Spinal cord (tissue), 10 donors: ENCODE data around the gene KANK4. TPM values are rescaled to one million over a fixed set of nuclear protein-coding genes. Genes with fewer than 3 reads are reported as not detected.
A peak's percentile ranks its signal among the peaks of the same experiment; 100 is the strongest.

Experiments used
- DNase-seq, 6 donors: peaks; one replicate each; pipeline versions ENCODE4 v3.0.0 to v3.0.0-alpha.2; 2013 to 2015; ENCODE audit warnings: low spot score in 6 of 6, low read depth in 4 of 6
- H3K27ac ChIP-seq: one replicate; pipeline ENCODE4 v1.5.1; 2013; ENCODE audit warnings: low read depth, low read length, control low read depth
- H3K27me3 ChIP-seq: one replicate; pipeline ENCODE4 v1.6.1; 2013; ENCODE audit warnings: low read length; ENCODE audit not compliant: control insufficient read depth, insufficient read depth
- H3K36me3 ChIP-seq: one replicate; pipeline ENCODE4 v1.6.1; 2013; ENCODE audit warnings: low read length; ENCODE audit not compliant: control insufficient read depth, insufficient read depth
- H3K4me1 ChIP-seq: one replicate; pipeline ENCODE4 v1.6.1; 2013; ENCODE audit warnings: low read length; ENCODE audit not compliant: control insufficient read depth, insufficient read depth
- H3K4me3 ChIP-seq: one replicate; pipeline ENCODE4 v1.5.1; 2013; ENCODE audit warnings: low read depth, low read length, control low read depth
- H3K9me3 ChIP-seq: one replicate; pipeline ENCODE4 v1.6.1; 2013; ENCODE audit warnings: low read length; ENCODE audit not compliant: control insufficient read depth, insufficient read depth
- WGBS: methylation state at CpG from one replicate; pipeline ENCODE4 v1.1.5; 2013; ENCODE audit warnings: missing lambda C conversion rate; ENCODE audit not compliant: insufficient coverage; 5-methylcytosine and 5-hydroxymethylcytosine counted together
- polyA plus RNA-seq, 2 donors: library from polyadenylated mRNA; unstranded; fragments of 120-200 nt; gene quantifications; one replicate each; pipeline ENCODE4 v1.2.1, GENCODE V29; 2013; ENCODE audit not compliant: insufficient read length in 2 of 2
- total RNA-seq, 2 donors: library from RNA; depleted of rRNA in 1 of 2; stranded (reverse); fragments of 120-200 nt in 1 of 2; fragments of >200 nt in 1 of 2; gene quantifications; one replicate each; pipeline versions ENCODE4 v1.2.3 to v1.2.4, GENCODE V29; 2013 to 2014
- donor health status: healthy.

The KANK4 gene
- total and polyA plus RNA-seq, 4 donors: 8.9 to 23.8 (median 19.6) TPM

DNA sequence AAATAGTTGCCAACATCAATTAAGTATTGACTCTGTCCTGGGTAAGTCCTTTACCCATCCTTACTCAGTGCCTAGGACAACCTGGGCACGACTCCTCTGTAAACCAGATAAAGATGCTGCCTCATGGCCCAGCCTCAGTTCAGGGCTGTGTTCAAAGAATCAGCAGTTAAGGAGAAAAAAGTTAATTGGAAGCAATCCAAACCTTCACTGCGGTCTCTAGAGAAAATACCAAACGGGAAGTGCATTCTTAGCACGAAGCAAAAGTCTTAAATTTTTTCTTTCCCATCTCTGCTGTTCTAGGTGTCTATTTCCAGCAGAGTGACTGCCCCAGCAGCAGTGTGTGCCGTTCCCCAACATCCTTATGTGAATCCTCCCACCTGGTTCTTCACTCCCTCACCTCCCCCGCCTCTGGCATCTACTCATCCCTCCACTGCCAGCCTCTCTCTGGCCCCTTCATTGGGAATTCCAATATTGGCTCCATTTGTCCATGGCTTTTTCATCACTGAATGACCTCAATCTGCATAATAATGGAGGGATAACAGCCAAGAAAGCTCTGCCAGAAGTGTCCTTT, 23.2 kb downstream of the KANK4 start:
- H3K27me3 ChIP-seq: no peaks in the 10 kb centered on the region
- 8% methylated on average over 6 of the region's 6 CpGs for WGBS
- H3K36me3 ChIP-seq: no peaks in the 10 kb centered on the region
- H3K4me3 ChIP-seq: no peak overlapping the region
- peaks cover 38% of the 10 kb centered on the region for H3K4me1 ChIP-seq
- peak in 2 of 6 donors; percentile 67 to 81 for DNase-seq
- H3K27ac ChIP-seq: peak overlapping the region; percentile 76
- H3K9me3 ChIP-seq: no peaks in the 10 kb centered on the region

DNA sequence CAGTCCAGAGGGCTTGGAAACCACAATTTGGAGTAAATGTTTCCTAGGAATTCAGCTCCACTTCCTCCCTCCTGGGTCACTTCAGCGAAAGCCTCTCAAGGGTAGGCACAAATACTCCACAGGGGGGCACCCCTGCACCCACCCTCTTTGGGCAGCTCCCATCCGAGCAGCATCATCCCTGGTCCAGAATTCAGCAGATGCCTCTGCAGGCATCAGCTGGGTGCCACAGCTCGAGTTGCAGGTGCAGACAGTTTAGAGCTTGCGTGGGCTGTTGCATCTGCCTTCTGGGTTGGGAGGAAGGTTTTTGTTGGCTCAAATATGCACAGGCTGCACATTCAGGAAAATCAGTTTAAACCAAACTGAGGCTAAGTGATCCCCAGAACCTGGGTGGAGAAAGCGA, 25.0 kb downstream of the KANK4 start:
- 47% methylated on average over 4 of the region's 5 CpGs for WGBS
- H3K27me3 ChIP-seq: no peaks in the 10 kb centered on the region
- H3K27ac ChIP-seq: no peak overlapping the region
- no peaks in the 10 kb centered on the region for H3K36me3 ChIP-seq
- no peak overlapping the region for H3K4me3 ChIP-seq
- DNase-seq: peak in 2 of 6 donors; percentile 51
- H3K4me1 ChIP-seq: peaks cover 30% of the 10 kb centered on the region
- no peaks in the 10 kb centered on the region for H3K9me3 ChIP-seq

DNA sequence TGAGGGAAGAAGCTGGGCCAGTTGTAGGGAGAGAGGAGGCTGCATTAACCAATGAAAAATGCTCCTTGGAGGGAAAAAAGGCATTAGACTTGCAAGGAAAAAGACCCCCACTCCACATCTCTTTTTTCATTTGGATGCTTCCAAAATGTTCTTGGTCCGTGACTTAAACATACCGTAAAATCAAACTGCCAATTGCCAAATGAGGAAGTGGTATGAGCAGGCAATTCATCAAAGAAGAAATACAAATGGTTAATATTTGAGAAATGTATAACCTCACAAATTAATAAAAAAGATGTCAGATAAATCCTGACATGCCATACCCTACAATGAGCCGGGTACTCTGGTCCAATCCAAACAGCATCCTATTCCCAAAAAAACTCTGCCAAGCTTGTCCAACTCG, 30.6 kb downstream of the KANK4 start:
- DNase-seq: no peak
- peaks cover 25% of the 10 kb centered on the region for H3K27me3 ChIP-seq
- H3K27ac ChIP-seq: no peak overlapping the region
- H3K36me3 ChIP-seq: no peaks in the 10 kb centered on the region
- H3K4me1 ChIP-seq: peaks cover 17% of the 10 kb centered on the region
- H3K9me3 ChIP-seq: no peaks in the 10 kb centered on the region
- no peak overlapping the region for H3K4me3 ChIP-seq
- no CpG with 5 or more reads among the region's 4 CpGs for WGBS

DNA sequence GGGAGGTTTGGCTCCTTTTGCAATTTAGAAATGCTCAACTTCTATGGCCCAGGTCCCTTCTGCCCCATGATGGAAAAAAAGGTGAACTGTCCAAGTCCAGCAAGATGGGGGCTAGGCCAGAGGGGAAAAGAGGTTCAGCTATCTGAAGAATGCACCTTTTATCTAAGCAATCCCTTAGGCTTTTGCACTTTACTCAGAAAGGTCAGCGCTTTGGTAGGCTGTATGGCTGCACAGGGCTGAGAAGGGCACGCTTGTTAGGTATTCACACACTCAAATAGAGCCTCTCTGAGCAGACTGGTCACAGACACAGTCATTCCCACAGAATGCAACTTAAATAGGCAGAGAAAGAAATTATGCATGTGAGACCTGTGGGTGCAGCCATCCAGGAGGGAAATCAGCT, 31.0 kb downstream of the KANK4 start:
- whole genome bisulfite sequencing: no CpG with 5 or more reads among the region's 2 CpGs
- peaks cover 17% of the 10 kb centered on the region for H3K4me1 ChIP-seq
- H3K4me3 ChIP-seq: no peak overlapping the region
- H3K9me3 ChIP-seq: no peaks in the 10 kb centered on the region
- H3K36me3 ChIP-seq: no peaks in the 10 kb centered on the region
- DNase-seq: no peak
- H3K27me3 ChIP-seq: peaks cover 25% of the 10 kb centered on the region
- H3K27ac ChIP-seq: no peak overlapping the region

DNA sequence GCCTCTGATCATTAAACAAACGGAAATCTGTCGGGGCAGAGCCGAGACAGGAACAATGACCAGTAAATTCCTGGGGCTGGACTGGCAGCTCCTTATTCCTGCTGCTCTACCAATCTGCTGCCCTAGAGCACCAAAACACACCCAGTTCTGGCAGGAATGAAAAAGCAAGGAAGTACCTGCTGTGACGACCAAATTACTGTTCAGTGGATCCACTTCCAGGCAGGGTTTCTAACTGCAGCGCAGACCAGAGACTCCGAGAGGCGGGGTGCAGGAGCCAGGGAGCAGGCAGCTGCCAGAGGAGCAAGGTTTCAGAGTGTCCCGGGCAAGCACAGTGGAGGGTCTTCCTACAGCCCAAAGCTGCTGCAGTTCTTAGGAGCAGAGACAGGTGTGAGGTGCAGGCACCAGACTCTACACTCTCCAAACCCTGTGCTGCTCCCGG, 32.4 kb downstream of the KANK4 start:
- Histone ChIP-seq H3K27me3 (peaks cover 25% of the 10 kb centered on the region), H3K4me1 (peaks cover 24% of the 10 kb centered on the region), H3K36me3 (no peaks in the 10 kb centered on the region), H3K4me3 (no peak overlapping the region), H3K9me3 (no peaks in the 10 kb centered on the region), H3K27ac (peak overlapping the region; percentile 70)
- DNase-seq: peak in 1 of 6 donors; percentile 54
- 9% methylated on average over 9 of the region's 9 CpGs for WGBS

DNA sequence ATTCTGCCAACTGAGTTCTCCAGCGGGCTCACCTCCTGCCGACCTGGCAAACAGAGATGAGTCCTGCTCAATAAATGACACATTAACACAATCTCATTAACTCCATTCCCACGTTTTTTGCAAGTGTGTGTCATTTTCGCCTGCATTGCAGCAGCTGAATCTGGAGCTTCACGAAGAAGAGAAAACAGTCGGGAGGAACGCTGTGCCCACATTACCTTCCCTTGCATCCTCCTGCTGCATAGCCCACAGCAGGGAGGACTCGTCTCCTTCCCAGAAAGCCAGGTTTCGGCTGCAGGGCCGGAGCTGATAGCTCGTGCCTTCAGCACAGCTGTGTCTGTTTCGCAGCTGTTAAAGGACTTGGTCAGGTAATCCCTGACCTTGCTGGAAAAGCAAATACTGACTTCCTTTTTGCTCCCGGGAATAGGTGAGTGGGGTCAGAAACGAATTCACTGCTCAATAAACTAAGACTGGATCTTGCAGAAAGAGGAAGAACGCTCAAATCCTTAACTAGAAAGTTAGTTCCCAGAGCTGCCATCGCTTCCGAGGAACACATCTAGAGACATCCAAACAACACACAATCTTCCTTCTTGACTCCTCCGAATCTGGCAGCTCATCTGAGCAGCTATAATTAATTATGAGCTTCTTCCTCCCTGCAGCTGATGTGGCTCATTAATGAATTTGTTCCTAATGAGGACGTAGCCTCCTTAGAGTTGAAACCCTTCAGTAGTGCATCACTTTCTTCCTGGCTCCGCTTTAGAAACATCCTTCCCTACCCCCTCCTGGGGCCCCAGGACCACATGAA, 33.0 kb downstream of the KANK4 start:
- Histone ChIP-seq H3K4me3 (no peak overlapping the region), H3K9me3 (no peaks in the 10 kb centered on the region), H3K4me1 (peaks cover 24% of the 10 kb centered on the region), H3K27ac (peak overlapping the region; percentile 70), H3K27me3 (peaks cover 25% of the 10 kb centered on the region), H3K36me3 (no peaks in the 10 kb centered on the region)
- 17% methylated on average over 17 of the region's 20 CpGs for WGBS
- DNase-seq: peak in 2 of 6 donors; percentile 45 to 69

DNA sequence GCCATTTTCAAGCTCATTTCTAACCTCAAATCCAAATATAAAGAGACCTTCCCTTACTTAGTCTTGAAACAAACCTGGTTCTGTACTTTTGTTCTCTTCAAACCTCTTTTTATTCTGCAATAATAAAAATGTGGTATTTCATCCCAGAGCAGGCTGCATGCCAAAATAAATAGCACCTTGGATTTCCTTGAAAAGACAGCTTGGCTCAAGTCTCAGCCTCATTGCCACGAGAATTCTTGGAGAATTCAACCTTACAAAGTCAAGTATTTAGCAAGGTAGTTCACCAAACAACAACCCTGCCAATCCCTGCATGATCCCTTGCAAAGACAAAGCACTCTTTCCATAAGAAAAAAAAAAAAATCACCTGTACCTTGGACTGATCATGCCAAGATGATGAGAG, 33.8 kb downstream of the KANK4 start:
- 57% methylated on average over 1 of the region's 1 CpG for WGBS

DNA sequence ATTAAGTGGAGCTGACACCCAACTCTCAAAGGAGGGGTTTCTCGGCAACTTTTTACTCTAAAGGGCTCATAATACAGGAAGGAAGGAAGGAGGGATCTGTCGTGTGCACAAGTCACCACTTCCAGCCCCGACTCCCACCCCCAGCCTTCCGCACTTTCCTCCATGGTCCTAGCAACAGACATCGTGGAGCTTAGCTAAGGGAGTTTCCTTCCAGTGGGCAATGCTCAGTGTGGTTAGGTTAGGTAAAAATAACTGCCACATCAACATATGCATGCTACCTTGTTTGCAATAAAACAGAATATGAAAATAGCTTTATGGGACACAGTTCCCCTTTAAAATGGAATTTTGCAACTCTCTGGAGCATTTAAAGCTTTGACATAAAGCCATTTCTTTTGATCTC, 35.2 kb downstream of the KANK4 start:
- Histone ChIP-seq H3K4me1 (peaks cover 29% of the 10 kb centered on the region), H3K9me3 (no peaks in the 10 kb centered on the region), H3K36me3 (no peaks in the 10 kb centered on the region), H3K27ac (peak overlapping the region; percentile 35), H3K27me3 (peaks cover 25% of the 10 kb centered on the region), H3K4me3 (no peak overlapping the region)
- DNase-seq: no peak
- no CpG with 5 or more reads among the region's 5 CpGs for WGBS

More for the DNA sequence above, 33.8 kb downstream of the KANK4 start:
- H3K4me1 ChIP-seq: peaks cover 24% of the 10 kb centered on the region
- no peak overlapping the region for H3K27ac ChIP-seq
- no peaks in the 10 kb centered on the region for H3K36me3 ChIP-seq
- no peak for DNase-seq
- H3K9me3 ChIP-seq: no peaks in the 10 kb centered on the region
- H3K4me3 ChIP-seq: no peak overlapping the region
- H3K27me3 ChIP-seq: peaks cover 25% of the 10 kb centered on the region

DNA sequence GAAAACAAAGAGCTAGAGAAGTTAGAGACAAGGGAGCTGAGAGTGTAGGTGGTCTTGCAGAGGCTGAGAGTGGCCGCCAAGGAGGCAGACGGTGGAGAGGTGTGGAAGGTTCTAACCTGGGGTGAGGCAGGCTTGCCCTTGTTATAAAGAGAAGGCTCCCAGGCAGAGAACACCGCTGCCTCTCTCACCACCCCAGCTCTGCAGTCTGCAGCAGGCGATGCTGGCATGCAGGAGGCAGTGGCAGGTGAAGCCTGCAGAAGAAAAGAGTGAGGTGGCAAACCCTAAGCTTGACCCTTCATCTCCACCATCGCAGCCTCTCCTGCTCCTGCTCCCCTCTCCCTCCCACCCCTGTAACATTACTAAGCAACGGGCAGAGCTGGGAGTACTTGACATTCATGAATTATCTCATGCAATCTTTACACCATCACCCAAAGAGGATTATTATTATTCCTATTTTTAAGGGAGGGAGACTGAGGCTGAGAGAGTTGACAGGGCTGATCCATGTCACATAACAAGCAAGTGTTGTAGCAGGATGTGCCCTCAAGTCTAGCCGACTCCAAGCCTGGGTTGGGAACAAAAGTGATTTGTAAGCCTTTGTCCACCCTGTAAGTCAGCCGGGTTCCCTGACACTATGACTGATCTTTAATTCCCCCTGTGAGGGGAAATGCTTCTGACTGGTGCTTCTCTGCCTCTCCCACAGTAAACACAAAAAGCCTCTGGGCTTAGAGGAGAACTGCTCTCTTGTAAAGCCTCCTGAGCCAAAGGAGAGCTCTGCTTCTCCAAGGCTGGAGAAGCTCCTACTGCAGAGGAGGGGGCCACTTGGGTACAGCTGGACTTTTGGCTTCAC, 36.1 kb downstream of the KANK4 start:
- Histone ChIP-seq H3K4me3 (no peak overlapping the region), H3K27me3 (peaks cover 25% of the 10 kb centered on the region), H3K36me3 (no peaks in the 10 kb centered on the region), H3K27ac (peak overlapping the region; percentile 35), H3K9me3 (no peaks in the 10 kb centered on the region), H3K4me1 (peaks cover 29% of the 10 kb centered on the region)
- DNase-seq: peak in 1 of 6 donors; percentile 40
- WGBS: 33% methylated on average over 4 of the region's 8 CpGs
